CD4-positive, alpha-beta T cell (primary cell): ENCODE data around the gene LITAFD. TPM values are rescaled to one million over a fixed set of nuclear protein-coding genes. Genes with fewer than 3 reads are reported as not detected.

Experiments
- ATAC-seq: fragments of 200-7000 bp; cut with Tn5 transposase; one replicate; pipeline ENCODE4 v1.10.0; 2022; ENCODE audit warnings: mild to moderate bottlenecking; ENCODE audit not compliant: poor library complexity
- CTCF ChIA-PET: fragments of 350-600 bp; sonication (Branson Sonifier 250); formaldehyde crosslinking; loops from one replicate; lab custom pipeline; 2021; ENCODE audit warnings: antibody characterized with exemption, inconsistent platforms; lab: Charles Lee
- POLR2A ChIA-PET: fragments of 350-600 bp; sonication (Branson Sonifier 250); formaldehyde crosslinking; loops from one replicate; lab custom pipeline; 2021; ENCODE audit warnings: antibody characterized with exemption, inconsistent platforms; lab: Charles Lee
- DNase-seq, 14 experiments: peaks; one replicate each; pipeline ENCODE4 v3.0.0-alpha.2; 2013 to 2020; ENCODE audit warnings: mixed read lengths in 2 of 14
- H3K27ac ChIP-seq, 2 donors: one replicate each; pipeline versions ENCODE4 v1.5.1 to v1.7.0; 2013; ENCODE audit warnings: low read length in 2 of 2, low read depth in 1 of 2, mild to moderate bottlenecking in 1 of 2
- H3K27me3 ChIP-seq, 2 experiments: 1 replicate in 1 of 2; 2 replicates in 1 of 2; pipeline versions ENCODE4 v1.6.1 to v1.7.0; 2013; ENCODE audit warnings: low read length in 2 of 2, control low read depth in 1 of 2, mild to moderate bottlenecking in 1 of 2, moderate library complexity in 1 of 2; ENCODE audit not compliant: insufficient read depth in 2 of 2, control insufficient read depth in 1 of 2
- H3K36me3 ChIP-seq: one replicate; pipeline ENCODE4 v1.6.1; 2013; ENCODE audit warnings: low read length, control low read depth; ENCODE audit not compliant: insufficient read depth
- H3K4me1 ChIP-seq: one replicate; pipeline ENCODE4 v1.6.1; 2013; ENCODE audit warnings: low read length, control low read depth; ENCODE audit not compliant: insufficient read depth
- H3K4me3 ChIP-seq: one replicate; pipeline ENCODE4 v1.5.1; 2013; ENCODE audit warnings: mild to moderate bottlenecking, low read length, moderate library complexity
- H3K9me3 ChIP-seq, 2 experiments: 1 replicate in 1 of 2; 2 replicates in 1 of 2; pipeline versions ENCODE4 v1.6.1 to v1.7.0; 2013; ENCODE audit warnings: low read length in 2 of 2, mild to moderate bottlenecking in 2 of 2, control low read depth in 1 of 2, moderate library complexity in 1 of 2; ENCODE audit not compliant: control insufficient read depth in 1 of 2, insufficient read depth in 1 of 2
- H3K27ac Mint-ChIP-seq: one replicate; pipeline ENCODE4 v1.8.0; 2020; ENCODE audit warnings: mixed read lengths
- H3K27me3 Mint-ChIP-seq: one replicate; pipeline ENCODE4 v1.8.0; 2021; ENCODE audit warnings: mixed read lengths
- H3K36me3 Mint-ChIP-seq: one replicate; pipeline ENCODE4 v1.8.0; 2021; ENCODE audit warnings: low read depth, mixed read lengths
- H3K4me1 Mint-ChIP-seq: one replicate; pipeline ENCODE4 v1.8.0; 2021; ENCODE audit warnings: low read depth, mixed read lengths
- H3K4me3 Mint-ChIP-seq: one replicate; pipeline ENCODE4 v1.8.0; 2020; ENCODE audit warnings: mild to moderate bottlenecking, mixed read lengths
- H3K9me3 Mint-ChIP-seq: one replicate; pipeline ENCODE4 v1.8.0; 2020; ENCODE audit warnings: mixed read lengths
- CTCF ChIP-seq: fragments of 200-600 bp; IDR thresholded peaks from one replicate; pipeline ENCODE4 v1.8.0; 2022; ENCODE audit warnings: antibody characterized with exemption, mild to moderate bottlenecking
- intact Hi-C, 2 experiments: fragments of 100-400 bp; cut with DNase I in 1 of 2; cut with micrococcal nuclease in 1 of 2; formaldehyde crosslinking; loops; one replicate each; pipeline versions ENCODE4 v1.15.1 to v1.9.0; 2023 to 2025; cut with DNase I, micrococcal nuclease
- total RNA-seq, 174 experiments: library from RNA in 2 of 174; stranded (reverse) in 2 of 174; gene quantifications; one replicate each; pipeline ENCODE4 v1.2.3 and lab custom pipeline; 2021 to 2026

The LITAFD gene
- total RNA-seq, 2 experiments from 2014 or later = 0.60 TPM; not detected in 1

GRCh38 chr16:8919934-8920462 lies 37.8 kb downstream of the LITAFD start:
- H3K4me3 ChIP-seq = no peak overlapping the region
- DNase-seq (peak in 1 of 14 experiments; percentile 43), ATAC-seq (peak; percentile 67)
- H3K27me3 ChIP-seq = no peaks in the 10 kb centered on the region
- peaks cover 24% of the 10 kb centered on the region for H3K4me1 ChIP-seq
- peaks cover 99% of the 10 kb centered on the region for H3K36me3 Mint-ChIP-seq
- no peaks in the 10 kb centered on the region for H3K9me3 Mint-ChIP-seq
- TF ChIP-seq CTCF = no peak
- peaks cover 38% of the 10 kb centered on the region for H3K4me1 Mint-ChIP-seq
- no peaks in the 10 kb centered on the region for H3K9me3 ChIP-seq
- no peaks in the 10 kb centered on the region for H3K27me3 Mint-ChIP-seq
- peak overlapping the region; percentile 1 for H3K4me3 Mint-ChIP-seq
- intact Hi-C loops = loop anchor here (5.0 kb wide), 1 partner anchor 42 kb away; the partner anchor contains the start of gene USP7 (in 2 of the 2)
- H3K27ac ChIP-seq = no peak overlapping the region
- POLR2A ChIA-PET = no interaction called here
- CTCF ChIA-PET = interaction anchor here (3.7 kb wide), 1 partner anchor 17 kb away, joined by 21 read pairs; no protein-coding TSS in a partner anchor
- peaks cover 94% of the 10 kb centered on the region for H3K36me3 ChIP-seq
- H3K27ac Mint-ChIP-seq = peak overlapping the region; percentile 47

- no peak overlapping the region for H3K4me3 Mint-ChIP-seq
- ATAC-seq = no peak
- H3K27ac ChIP-seq = no peak overlapping the region
Observed at GRCh38 chr16:8920645-8921346, 38.6 kb downstream of the LITAFD start.

More at GRCh38 chr16:8920645-8921346, 38.6 kb downstream of the LITAFD start:
- no peaks in the 10 kb centered on the region for H3K27me3 Mint-ChIP-seq
- no peaks in the 10 kb centered on the region for H3K27me3 ChIP-seq
- CTCF ChIA-PET = interaction anchor here (3.7 kb wide), 1 partner anchor 16 kb away, joined by 21 read pairs; no protein-coding TSS in a partner anchor
- H3K4me3 ChIP-seq = no peak overlapping the region
- no peaks in the 10 kb centered on the region for H3K9me3 Mint-ChIP-seq
- DNase-seq = no peak
- H3K27ac Mint-ChIP-seq = peak overlapping the region; percentile 75
- H3K36me3 ChIP-seq = peaks cover 90% of the 10 kb centered on the region
- intact Hi-C loops = loop anchor here in 1 of 2 experiments (5.0 kb wide), 1 partner anchor 42 kb away; the partner anchor contains the start of gene USP7
- no peak for TF ChIP-seq CTCF
- H3K36me3 Mint-ChIP-seq = peaks cover 99% of the 10 kb centered on the region
- POLR2A ChIA-PET = interaction anchor here (1.2 kb wide), 1 partner anchor 12 kb away, joined by 3 read pairs; no protein-coding TSS in a partner anchor
- no peaks in the 10 kb centered on the region for H3K9me3 ChIP-seq
- H3K4me1 Mint-ChIP-seq = peaks cover 38% of the 10 kb centered on the region
- peaks cover 24% of the 10 kb centered on the region for H3K4me1 ChIP-seq
